HepG2 (cell line): Measurements from ENCODE around the gene HMHB1. TPM values are rescaled to one million over a fixed set of nuclear protein-coding genes. Genes with fewer than 3 reads are reported as not detected.
A peak's percentile ranks its signal among the peaks of the same experiment; 100 is the strongest.

Experiments
- CHCHD3 ChIP-seq: sonication (generic); formaldehyde crosslinking; IDR thresholded peaks from 2 replicates; pipeline ENCODE4 v1.8.0; 2022; ENCODE audit warnings: mild to moderate bottlenecking, missing genetic modification reagents, moderate library complexity
- ELF1 ChIP-seq: sonication (generic); formaldehyde crosslinking; IDR thresholded peaks from 2 replicates; pipeline ENCODE4 v1.4.0; 2020; ENCODE audit warnings: missing genetic modification reagents
- FOXC1 ChIP-seq: sonication (generic); formaldehyde crosslinking; IDR thresholded peaks from 2 replicates; pipeline ENCODE4 v1.8.0; 2022; ENCODE audit warnings: mild to moderate bottlenecking, missing genetic modification reagents, borderline replicate concordance
- HOMEZ ChIP-seq: IDR thresholded peaks from 2 replicates; pipeline ENCODE4 v1.6.1; 2016; ENCODE audit warnings: low read depth
- NFKBIZ ChIP-seq: IDR thresholded peaks from 2 replicates; pipeline ENCODE4 v1.6.1; 2018; ENCODE audit warnings: missing genetic modification reagents, missing compliant biosample characterization
- PHF20 ChIP-seq: sonication (generic); formaldehyde crosslinking; IDR thresholded peaks from 2 replicates; pipeline ENCODE4 v1.5.0; 2020; ENCODE audit warnings: mild to moderate bottlenecking, missing genetic modification reagents
- SIX1 ChIP-seq: sonication (generic); formaldehyde crosslinking; IDR thresholded peaks from 2 replicates; pipeline ENCODE4 v1.4.0; 2020; ENCODE audit warnings: missing genetic modification reagents, borderline replicate concordance
- SKI ChIP-seq: fragments of 450-650 bp; IDR thresholded peaks from one replicate; pipeline ENCODE4 v1.6.1; 2018; ENCODE audit warnings: mild to moderate bottlenecking; ENCODE audit not compliant: partially characterized antibody
- SMAD3 ChIP-seq: sonication (generic); formaldehyde crosslinking; IDR thresholded peaks from 2 replicates; pipeline ENCODE4 v1.4.0; 2020; ENCODE audit warnings: missing genetic modification reagents
- TBL1XR1 ChIP-seq: fragments of 150-350 bp; IDR thresholded peaks from 2 replicates; pipeline ENCODE4 v1.6.1; 2014; ENCODE audit warnings: borderline replicate concordance, low read length; ENCODE audit not compliant: partially characterized antibody
- TBP ChIP-seq: sonication (generic); formaldehyde crosslinking; IDR thresholded peaks from 2 replicates; pipeline ENCODE4 v1.5.0; 2020; ENCODE audit warnings: missing genetic modification reagents
- ZNF18 ChIP-seq: sonication (generic); formaldehyde crosslinking; IDR thresholded peaks from 2 replicates; pipeline ENCODE4 v1.8.0; 2022; ENCODE audit warnings: mild to moderate bottlenecking, missing genetic modification reagents; ENCODE audit not compliant: insufficient replicate concordance
- ZNF331 ChIP-seq: sonication (generic); formaldehyde crosslinking; IDR thresholded peaks from 2 replicates; pipeline ENCODE4 v1.4.0; 2020; ENCODE audit warnings: missing genetic modification reagents
- ZNF589 ChIP-seq: sonication (generic); formaldehyde crosslinking; conservative IDR thresholded peaks from 2 replicates; pipeline ENCODE4 v1.8.0; 2022; ENCODE audit warnings: mild to moderate bottlenecking, moderate library complexity, missing genetic modification reagents
- ZNF709 ChIP-seq: sonication (generic); formaldehyde crosslinking; IDR thresholded peaks from 2 replicates; pipeline ENCODE4 v1.5.0; 2020; ENCODE audit warnings: mild to moderate bottlenecking, missing genetic modification reagents
- ZNF761 ChIP-seq: sonication (generic); formaldehyde crosslinking; conservative IDR thresholded peaks from 2 replicates; pipeline ENCODE4 v1.4.0; 2020; ENCODE audit warnings: mild to moderate bottlenecking, missing genetic modification reagents
- ZNF879 ChIP-seq: sonication (generic); formaldehyde crosslinking; IDR thresholded peaks from 2 replicates; pipeline ENCODE4 v1.8.1; 2023; ENCODE audit warnings: missing genetic modification reagents
- ZSCAN21 ChIP-seq: sonication (generic); formaldehyde crosslinking; IDR thresholded peaks from 2 replicates; pipeline ENCODE4 v1.8.0; 2022; ENCODE audit warnings: mild to moderate bottlenecking, missing genetic modification reagents, moderate library complexity, borderline replicate concordance
- polyA plus RNA-seq, 8 experiments: library from polyadenylated mRNA; depleted of rRNA in 3 of 8; stranded (reverse) in 7 of 8; unstranded in 1 of 8; fragments of >200 nt; fragmentation: Illumina TruSeq in 4 of 8; extraction: Trizol in 4 of 8; gene quantifications; 2 replicates each; pipeline versions ENCODE4 v1.2.1 to v1.2.3, GENCODE V29; 2011 to 2016; ENCODE audit warnings: low read depth in 4 of 8, missing spikeins in 1 of 8, mixed read lengths in 1 of 8; ENCODE audit not compliant: insufficient read depth in 1 of 8
- total RNA-seq, 5 experiments: library from RNA; depleted of rRNA; stranded (reverse); fragments of >200 nt; fragmentation: Illumina TruSeq; extraction: Trizol; gene quantifications; 2 replicates each; pipeline ENCODE4 v1.2.3, GENCODE V29; 2016; ENCODE audit warnings: low read depth in 1 of 5
- TF ChIP-seq, protein P1 (sequence below): sonication (generic); formaldehyde crosslinking; IDR thresholded peaks from 2 replicates; pipeline ENCODE4 v1.5.1; 2020; ENCODE audit warnings: mild to moderate bottlenecking, missing genetic modification reagents, borderline replicate concordance
- TF ChIP-seq, protein P2 (sequence below): IDR thresholded peaks from 2 replicates; pipeline ENCODE4 v1.6.1; 2016; ENCODE audit warnings: low read depth, control low read depth

Gene HMHB1
- total and polyA plus RNA-seq, 2 of the 13 experiments (the other 11 are each of a cell fraction or from before 2014, with no cell fraction given) = not detected

- TF ChIP-seq, protein P1, sequence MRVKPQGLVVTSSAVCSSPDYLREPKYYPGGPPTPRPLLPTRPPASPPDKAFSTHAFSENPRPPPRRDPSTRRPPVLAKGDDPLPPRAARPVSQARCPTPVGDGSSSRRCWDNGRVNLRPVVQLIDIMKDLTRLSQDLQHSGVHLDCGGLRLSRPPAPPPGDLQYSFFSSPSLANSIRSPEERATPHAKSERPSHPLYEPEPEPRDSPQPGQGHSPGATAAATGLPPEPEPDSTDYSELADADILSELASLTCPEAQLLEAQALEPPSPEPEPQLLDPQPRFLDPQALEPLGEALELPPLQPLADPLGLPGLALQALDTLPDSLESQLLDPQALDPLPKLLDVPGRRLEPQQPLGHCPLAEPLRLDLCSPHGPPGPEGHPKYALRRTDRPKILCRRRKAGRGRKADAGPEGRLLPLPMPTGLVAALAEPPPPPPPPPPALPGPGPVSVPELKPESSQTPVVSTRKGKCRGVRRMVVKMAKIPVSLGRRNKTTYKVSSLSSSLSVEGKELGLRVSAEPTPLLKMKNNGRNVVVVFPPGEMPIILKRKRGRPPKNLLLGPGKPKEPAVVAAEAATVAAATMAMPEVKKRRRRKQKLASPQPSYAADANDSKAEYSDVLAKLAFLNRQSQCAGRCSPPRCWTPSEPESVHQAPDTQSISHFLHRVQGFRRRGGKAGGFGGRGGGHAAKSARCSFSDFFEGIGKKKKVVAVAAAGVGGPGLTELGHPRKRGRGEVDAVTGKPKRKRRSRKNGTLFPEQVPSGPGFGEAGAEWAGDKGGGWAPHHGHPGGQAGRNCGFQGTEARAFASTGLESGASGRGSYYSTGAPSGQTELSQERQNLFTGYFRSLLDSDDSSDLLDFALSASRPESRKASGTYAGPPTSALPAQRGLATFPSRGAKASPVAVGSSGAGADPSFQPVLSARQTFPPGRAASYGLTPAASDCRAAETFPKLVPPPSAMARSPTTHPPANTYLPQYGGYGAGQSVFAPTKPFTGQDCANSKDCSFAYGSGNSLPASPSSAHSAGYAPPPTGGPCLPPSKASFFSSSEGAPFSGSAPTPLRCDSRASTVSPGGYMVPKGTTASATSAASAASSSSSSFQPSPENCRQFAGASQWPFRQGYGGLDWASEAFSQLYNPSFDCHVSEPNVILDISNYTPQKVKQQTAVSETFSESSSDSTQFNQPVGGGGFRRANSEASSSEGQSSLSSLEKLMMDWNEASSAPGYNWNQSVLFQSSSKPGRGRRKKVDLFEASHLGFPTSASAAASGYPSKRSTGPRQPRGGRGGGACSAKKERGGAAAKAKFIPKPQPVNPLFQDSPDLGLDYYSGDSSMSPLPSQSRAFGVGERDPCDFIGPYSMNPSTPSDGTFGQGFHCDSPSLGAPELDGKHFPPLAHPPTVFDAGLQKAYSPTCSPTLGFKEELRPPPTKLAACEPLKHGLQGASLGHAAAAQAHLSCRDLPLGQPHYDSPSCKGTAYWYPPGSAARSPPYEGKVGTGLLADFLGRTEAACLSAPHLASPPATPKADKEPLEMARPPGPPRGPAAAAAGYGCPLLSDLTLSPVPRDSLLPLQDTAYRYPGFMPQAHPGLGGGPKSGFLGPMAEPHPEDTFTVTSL = 0 out of 2 replicates have a peak, but pooled peaks have one; percentile 20
- TF ChIP-seq TBL1XR1 = no peak
- no peak for TF ChIP-seq CHCHD3
- TF ChIP-seq ZSCAN21 (CRISPR knock-in tag) = no peak
- TF ChIP-seq FOXC1 (CRISPR knock-in tag) = no peak
- TF ChIP-seq ZNF589 = no peak
- TF ChIP-seq ZNF331 (CRISPR knock-in tag) = peak; percentile 54; the same call in 1 of the 2 replicates
- TF ChIP-seq ZNF879 (CRISPR knock-in tag) = no peak
- no peak for TF ChIP-seq TBP
- TF ChIP-seq ZNF709 = no peak
- no peak for TF ChIP-seq NFKBIZ (CRISPR knock-in tag)
- no peak for TF ChIP-seq PHF20
- TF ChIP-seq SIX1 = no peak
- TF ChIP-seq ZNF18 = no peak
- peak; percentile 53; the same call in 1 of the 2 replicates for TF ChIP-seq SMAD3 (CRISPR knock-in tag)
- no peak for TF ChIP-seq ZNF761 (CRISPR knock-in tag)
- TF ChIP-seq, protein P2, sequence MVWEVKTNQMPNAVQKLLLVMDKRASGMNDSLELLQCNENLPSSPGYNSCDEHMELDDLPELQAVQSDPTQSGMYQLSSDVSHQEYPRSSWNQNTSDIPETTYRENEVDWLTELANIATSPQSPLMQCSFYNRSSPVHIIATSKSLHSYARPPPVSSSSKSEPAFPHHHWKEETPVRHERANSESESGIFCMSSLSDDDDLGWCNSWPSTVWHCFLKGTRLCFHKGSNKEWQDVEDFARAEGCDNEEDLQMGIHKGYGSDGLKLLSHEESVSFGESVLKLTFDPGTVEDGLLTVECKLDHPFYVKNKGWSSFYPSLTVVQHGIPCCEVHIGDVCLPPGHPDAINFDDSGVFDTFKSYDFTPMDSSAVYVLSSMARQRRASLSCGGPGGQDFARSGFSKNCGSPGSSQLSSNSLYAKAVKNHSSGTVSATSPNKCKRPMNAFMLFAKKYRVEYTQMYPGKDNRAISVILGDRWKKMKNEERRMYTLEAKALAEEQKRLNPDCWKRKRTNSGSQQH (CRISPR knock-in tag) = no peak
- no peak for TF ChIP-seq ELF1
- TF ChIP-seq HOMEZ (CRISPR knock-in tag) = no peak
- no peak for TF ChIP-seq SKI
These were observed 13.1 kb downstream of the HMHB1 start (continued) for GRCh38 chr5:143824851-143825720.
